Head of caudate nucleus (tissue), 42 donors: ENCODE data around the gene RAPSN.
"Not testable (repeated sequence)": the region's sequence is repeated elsewhere in the genome, so short reads cannot be mapped to it uniquely, and the experiment has no call there.

ENCODE experiments used
- DNase-seq, 42 donors: peaks; one replicate each; pipeline versions ENCODE4 v3.0.0 to v3.0.0-alpha.2; 2020 to 2021; ENCODE audit warnings: mixed read lengths in 7 of 42
- intact Hi-C: fragments of 100-400 bp; cut with DNase I; formaldehyde crosslinking; loops from one replicate; pipeline ENCODE4 v1.15.0; 2022

Gene RAPSN

GRCh38 chr11:47467357-47467756, 18.4 kb upstream of the RAPSN start:
- intact Hi-C loops: loop anchor here (10.0 kb wide), 1 partner anchor 87 kb away; the partner anchor contains the start of gene CELF1
- DNase-seq: peak in 11 of 42 donors; percentile 14 to 53 (median 30)

DNA sequence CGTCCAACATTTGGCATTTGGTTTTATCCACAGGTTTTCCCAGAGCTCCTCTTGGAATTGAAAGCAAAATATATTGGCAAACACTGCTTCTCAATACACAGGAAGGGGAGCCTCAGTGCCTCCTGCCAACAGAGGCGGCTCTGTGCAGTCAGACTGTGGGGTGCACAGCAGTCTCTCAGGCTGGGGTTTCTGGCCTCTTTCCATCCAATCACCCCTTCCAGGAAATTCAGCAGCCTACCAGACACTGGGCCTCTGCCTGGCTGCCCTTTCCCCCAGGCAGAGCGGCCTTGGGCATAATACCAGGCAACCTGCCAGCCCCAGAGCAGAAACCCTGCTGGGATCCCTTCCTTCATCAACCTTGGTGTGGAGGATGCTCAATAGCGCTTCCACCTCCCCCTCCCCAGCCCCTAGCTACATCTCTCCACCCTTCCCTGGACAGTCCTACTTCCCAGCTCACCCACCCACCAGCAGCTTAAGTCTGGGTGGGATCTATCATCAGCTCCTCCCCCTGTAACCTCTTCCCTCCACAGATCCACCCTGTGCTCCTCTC, 17.8 kb upstream of the RAPSN start:
- DNase-seq: peak; percentile 54 to 91 (median 76)
- intact Hi-C loops: loop anchor here (10.0 kb wide), 1 partner anchor 88 kb away; the partner anchor contains the start of gene CELF1

- no peak for DNase-seq
These were observed 17.3 kb upstream of the RAPSN start for GRCh38 chr11:47466201-47466600.

DNA sequence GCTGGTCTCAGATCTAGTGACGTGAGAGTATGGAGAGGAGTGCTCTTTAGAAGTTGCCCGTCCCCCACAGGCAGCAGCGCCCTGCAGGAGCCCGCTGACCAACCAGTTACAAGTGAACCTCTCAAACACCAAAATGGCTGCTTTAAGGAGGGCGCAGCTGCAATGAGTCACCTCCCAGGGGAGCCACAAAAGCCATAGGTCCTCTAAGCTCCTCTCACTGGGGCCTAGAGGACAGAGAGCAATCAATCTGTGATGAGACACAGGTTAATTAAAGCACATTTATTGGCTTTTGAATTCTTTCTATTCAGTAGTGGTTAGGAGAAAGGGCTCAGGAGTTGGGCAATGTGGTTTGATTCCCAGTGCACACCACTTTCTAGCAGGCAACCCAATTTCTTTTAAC, 15.5 kb upstream of the RAPSN start:
- no peak for DNase-seq
- intact Hi-C loops: loop anchor here (10.0 kb wide), 1 partner anchor 90 kb away; the partner anchor contains the start of gene CELF1

More at GRCh38 chr11:47466201-47466600, 17.3 kb upstream of the RAPSN start:
- intact Hi-C loops: loop anchor here (10.0 kb wide), 1 partner anchor 89 kb away; the partner anchor contains the start of gene CELF1

DNA sequence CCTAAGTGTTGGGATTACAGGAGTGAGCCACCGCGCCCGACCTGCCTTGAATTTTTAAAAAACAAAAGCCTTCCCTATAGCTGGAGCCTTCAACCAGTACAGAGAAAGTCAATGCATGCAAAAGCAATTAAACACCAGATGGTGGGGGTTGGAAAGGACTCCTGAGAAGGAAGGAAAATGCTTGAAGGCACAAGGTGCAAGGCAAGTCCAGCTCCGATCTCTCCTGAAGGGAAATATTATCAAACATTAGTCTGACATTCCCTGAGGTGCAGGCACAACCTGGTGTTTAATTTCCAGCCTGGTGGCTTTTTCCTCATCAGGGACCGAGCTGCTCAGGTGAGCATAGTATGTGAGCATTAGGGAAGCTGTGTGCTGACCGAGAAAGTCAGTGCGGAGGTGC, 12.9 kb upstream of the RAPSN start:
- peak in 1 of 42 donors; percentile 25 for DNase-seq
- intact Hi-C loops: loop anchor here (10.0 kb wide), 1 partner anchor 93 kb away; the partner anchor contains the start of gene CELF1

GRCh38 chr11:47460571-47461235, 11.8 kb upstream of the RAPSN start:
- intact Hi-C loops: loop anchor here (10.0 kb wide), 1 partner anchor 94 kb away; the partner anchor contains the start of gene CELF1

GRCh38 chr11:47454258-47454671, 5.3 kb upstream of the RAPSN start:
- intact Hi-C loops: not testable (repeated sequence)
- peak; percentile 48 to 88 (median 75) for DNase-seq

More at GRCh38 chr11:47460571-47461235, 11.8 kb upstream of the RAPSN start:
- peak in 15 of 42 donors; percentile 14 to 76 (median 44) for DNase-seq

- no peak for DNase-seq
- intact Hi-C loops: no loop called here
These were observed 4.4 kb upstream of the RAPSN start for GRCh38 chr11:47453365-47453764.

DNA sequence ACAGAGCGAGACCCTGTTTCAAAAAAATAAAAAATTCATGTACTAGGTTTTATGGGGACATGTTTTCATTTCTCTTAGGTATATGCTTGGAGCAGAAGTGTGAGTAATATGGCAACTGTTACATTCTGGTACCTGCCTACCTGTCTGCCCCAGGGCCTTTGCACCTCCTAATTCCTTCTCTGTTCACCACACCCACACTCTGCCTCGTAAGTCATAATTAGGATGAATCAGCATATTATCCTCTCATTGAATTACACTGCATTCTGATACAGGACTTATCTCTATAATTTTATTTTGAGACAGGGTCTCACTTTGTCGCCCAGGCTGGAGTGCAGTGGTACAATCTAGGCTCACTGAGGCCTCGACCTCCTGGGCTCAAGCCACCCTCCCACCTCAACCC, 3.1 kb upstream of the RAPSN start:
- intact Hi-C loops: no loop called here
- no peak for DNase-seq

DNA sequence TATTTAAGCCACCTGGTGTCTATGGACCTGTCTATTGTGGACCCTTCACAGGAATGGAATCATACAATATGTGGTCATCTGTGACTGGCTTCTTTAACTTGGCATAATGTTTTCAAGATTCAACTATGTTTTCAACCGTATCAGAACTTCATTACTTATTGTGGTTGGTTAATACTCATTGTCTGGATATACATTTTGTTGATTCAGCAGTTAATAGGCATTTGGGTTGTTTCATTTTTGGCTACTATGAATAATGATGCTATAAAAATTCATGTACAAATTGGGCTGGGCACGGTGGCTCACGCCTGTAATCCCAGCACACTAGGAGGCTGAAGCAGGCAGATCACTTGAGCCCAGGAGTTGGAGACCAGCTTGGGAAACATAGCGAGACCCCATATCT, 2.5 kb upstream of the RAPSN start:
- DNase-seq: no peak
- intact Hi-C loops: no loop called here

DNA sequence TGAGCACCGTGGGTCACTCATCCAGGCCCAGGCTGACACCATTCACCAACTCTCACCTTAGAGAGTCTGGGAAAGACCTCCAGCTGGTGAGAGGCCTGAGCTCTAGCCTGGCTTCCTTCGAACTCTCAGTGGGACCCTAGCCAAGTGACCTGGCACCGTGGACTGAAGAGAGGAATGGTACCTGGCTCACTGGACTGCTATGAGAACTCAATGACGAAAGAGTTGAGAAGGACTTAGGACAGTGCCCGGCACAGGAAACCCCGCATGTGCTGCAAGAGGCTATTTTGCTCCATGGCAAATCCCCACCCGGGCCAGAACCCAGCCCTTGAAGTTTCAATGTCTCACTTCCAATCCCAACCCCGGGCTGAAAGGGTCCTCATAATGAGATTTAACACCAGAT, 605 bp upstream of the RAPSN start:
- intact Hi-C loops: no loop called here
- DNase-seq: no peak

- no peak for DNase-seq
- intact Hi-C loops: no loop called here
These were observed 1.0 kb downstream of the RAPSN start for GRCh38 chr11:47447906-47448305.

DNA sequence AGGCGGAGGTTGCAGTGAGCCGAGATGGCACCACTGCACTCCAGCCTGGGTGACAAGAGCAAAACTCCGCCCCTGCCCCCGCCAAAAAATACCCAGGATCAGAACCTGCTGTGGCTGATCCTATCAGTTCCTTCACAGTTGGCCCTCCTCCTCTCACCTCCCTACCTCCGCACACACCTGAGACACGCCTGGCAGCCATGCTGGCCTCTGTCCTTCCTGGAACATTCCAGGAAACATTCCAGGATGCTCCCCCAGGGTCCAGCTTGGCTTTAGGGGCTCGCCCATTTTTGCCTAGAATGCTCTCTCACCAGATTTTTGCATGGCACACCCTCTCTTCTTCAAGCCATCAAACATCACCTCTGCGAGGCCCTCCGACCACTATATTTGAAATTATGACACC, 2.1 kb downstream of the RAPSN start:
- DNase-seq: no peak
- intact Hi-C loops: no loop called here

DNA sequence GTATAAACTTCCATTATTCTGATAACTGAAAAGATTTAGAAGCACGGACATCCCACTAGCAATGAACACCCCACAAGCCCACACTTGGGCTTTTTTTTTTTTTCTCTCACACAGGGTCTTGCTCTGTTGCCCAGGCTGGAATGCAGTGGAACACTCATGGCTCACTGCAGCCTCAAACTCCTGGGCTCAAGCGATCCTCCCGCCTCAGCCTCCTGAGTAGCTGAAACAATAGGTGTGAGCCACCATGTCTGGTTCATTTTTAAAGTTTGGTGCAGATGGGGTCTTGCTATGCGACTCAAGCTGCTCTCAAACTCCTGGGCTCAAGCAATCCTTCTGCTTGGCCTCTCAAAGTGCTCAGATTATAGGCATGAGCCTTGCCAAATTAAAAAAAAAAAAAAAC, 3.1 kb downstream of the RAPSN start:
- no peak for DNase-seq
- intact Hi-C loops: no loop called here

GRCh38 chr11:47443817-47444216, 5.1 kb downstream of the RAPSN start:
- intact Hi-C loops: no loop called here
- DNase-seq: no peak

- intact Hi-C loops: no loop called here
- DNase-seq: peak; percentile 38 to 94 (median 74)
These were observed 5.8 kb downstream of the RAPSN start for GRCh38 chr11:47443028-47443700.

DNA sequence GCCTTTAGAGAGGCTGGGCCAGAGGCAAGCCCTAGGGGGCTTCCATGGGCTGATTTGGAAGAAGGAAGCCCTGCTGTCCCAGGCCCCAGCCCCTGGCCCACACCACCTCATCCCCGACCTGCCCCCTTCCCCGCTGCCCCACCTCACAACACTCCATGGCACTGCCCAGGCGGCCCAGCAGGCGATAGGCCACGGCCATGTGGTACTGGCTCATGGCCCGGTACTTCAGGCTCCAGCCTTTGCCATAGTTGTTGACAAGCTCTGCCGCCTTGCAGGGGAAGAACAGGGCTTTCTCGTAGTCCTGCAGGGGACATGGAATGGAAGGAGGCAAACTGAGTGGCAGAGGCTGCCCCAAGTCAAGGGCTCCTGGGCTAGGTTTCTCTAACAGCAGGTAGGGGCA, 6.4 kb downstream of the RAPSN start:
- intact Hi-C loops: no loop called here
- DNase-seq: peak in 33 of 42 donors; percentile 32 to 81 (median 56)

GRCh38 chr11:47441421-47441820, 7.5 kb downstream of the RAPSN start:
- DNase-seq: no peak
- intact Hi-C loops: no loop called here

DNA sequence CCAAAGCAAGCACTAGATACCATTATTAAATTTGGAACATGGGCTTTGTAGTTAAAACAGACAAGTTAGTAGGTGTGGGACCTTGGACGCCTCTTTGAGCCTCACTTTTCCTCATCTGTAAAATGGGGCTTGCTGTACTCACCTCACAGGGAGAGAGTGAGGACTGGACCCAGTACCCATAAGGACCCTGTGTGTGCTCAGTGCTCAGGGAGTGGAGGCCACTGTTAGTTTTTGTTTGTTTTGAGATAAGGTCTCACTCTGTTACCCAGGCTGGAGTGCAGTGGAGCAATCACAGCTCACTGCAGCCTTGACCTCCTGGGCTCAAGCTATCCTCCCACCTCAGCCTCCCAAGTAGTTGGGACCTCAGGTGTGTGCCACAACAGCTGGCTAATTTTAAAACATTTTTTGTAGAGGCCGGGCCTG, 8.9 kb downstream of the RAPSN start:
- DNase-seq: no peak

GRCh38 chr11:47438721-47439120, 10.2 kb downstream of the RAPSN start:
- no peak for DNase-seq
- intact Hi-C loops: no loop called here

More for the DNA sequence above, 8.9 kb downstream of the RAPSN start:
- intact Hi-C loops: no loop called here
